ENCODE results near the gene JAKMIP3.
"Not testable (repeated sequence)": the region's sequence is repeated elsewhere in the genome, so short reads cannot be mapped to it uniquely, and the experiment has no call there.

JAKMIP3 gene

GRCh38 chr10:132077091-132077490 lies 11.3 kb downstream of the JAKMIP3 start:
- TF ChIP-seq CTCF (IDR thresholded peaks at IDR 0.05; ENCODE audit: low read length, missing control alignments) = no peak
- DNase-seq (ENCODE audit: low read depth) = no peak
- H3K4me3 ChIP-seq (replicated peaks; ENCODE audit: low read depth, low read length) = no peak overlapping the region

- H3K4me3 ChIP-seq (replicated peaks; ENCODE audit: low read depth, low read length) = no peak overlapping the region
- TF ChIP-seq CTCF (IDR thresholded peaks at IDR 0.05; ENCODE audit: low read length, missing control alignments) = no peak
- no peak for DNase-seq (ENCODE audit: low read depth)
Observed at GRCh38 chr10:132078746-132079345, 13.1 kb downstream of the JAKMIP3 start.

GRCh38 chr10:132084384-132084783 lies 18.6 kb downstream of the JAKMIP3 start:
- DNase-seq (ENCODE audit: low read depth) = not testable (repeated sequence)

GRCh38 chr10:132093236-132093635 lies 27.5 kb downstream of the JAKMIP3 start:
- not testable (repeated sequence) for H3K4me3 ChIP-seq (replicated peaks; ENCODE audit: low read depth, low read length); DNase-seq (ENCODE audit: low read depth)

More at GRCh38 chr10:132084384-132084783, 18.6 kb downstream of the JAKMIP3 start:
- H3K4me3 ChIP-seq (replicated peaks; ENCODE audit: low read depth, low read length) = not testable (repeated sequence)

GRCh38 chr10:132094581-132095234 lies 29.0 kb downstream of the JAKMIP3 start:
- H3K4me3 ChIP-seq (replicated peaks; ENCODE audit: low read depth, low read length) = no peak overlapping the region
- no peak for DNase-seq (ENCODE audit: low read depth)
- TF ChIP-seq CTCF (IDR thresholded peaks at IDR 0.05; ENCODE audit: low read length, missing control alignments) = no peak

GRCh38 chr10:132095403-132096113 lies 29.8 kb downstream of the JAKMIP3 start:
- H3K4me3 ChIP-seq (replicated peaks; ENCODE audit: low read depth, low read length) = no peak overlapping the region
- no peak for TF ChIP-seq CTCF (IDR thresholded peaks at IDR 0.05; ENCODE audit: low read length, missing control alignments)
- DNase-seq (ENCODE audit: low read depth) = no peak

GRCh38 chr10:132096223-132096622 lies 30.5 kb downstream of the JAKMIP3 start:
- H3K4me3 ChIP-seq (replicated peaks; ENCODE audit: low read depth, low read length) = no peak overlapping the region
- peak; percentile 6 for DNase-seq (ENCODE audit: low read depth)

More at GRCh38 chr10:132096223-132096622, 30.5 kb downstream of the JAKMIP3 start:
- no peak for TF ChIP-seq CTCF (IDR thresholded peaks at IDR 0.05; ENCODE audit: low read length, missing control alignments)
